ENCODE measurements around the gene YPEL3.
"Not testable (repeated sequence)": the region's sequence is repeated elsewhere in the genome, so short reads cannot be mapped to it uniquely, and the experiment has no call there.

The YPEL3 gene

GRCh38 chr16:30116291-30117207, 20.5 kb upstream of the YPEL3 start:
- DNase-seq (ENCODE audit: low spot score) = no peak

GRCh38 chr16:30115238-30115637, 19.2 kb upstream of the YPEL3 start:
- no peak for DNase-seq (ENCODE audit: low spot score)

DNA sequence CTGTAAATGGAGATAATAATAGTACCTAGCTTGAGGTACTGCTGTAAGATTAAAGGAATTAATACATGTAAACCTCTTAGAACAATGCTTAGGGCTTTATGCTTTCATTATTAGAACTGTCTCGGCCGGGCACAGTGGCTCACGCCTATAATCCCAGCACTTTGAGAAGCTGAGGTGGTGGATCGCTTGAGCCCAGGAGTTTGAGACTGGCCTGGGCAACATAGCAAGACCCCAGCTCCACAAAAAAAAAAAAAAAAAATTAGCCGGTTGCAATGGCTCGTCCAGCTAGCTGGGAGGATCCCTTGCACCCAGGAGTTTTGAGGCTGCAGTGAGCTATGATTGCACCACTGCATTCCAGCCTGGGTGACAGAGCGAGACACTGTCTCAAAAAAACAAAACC, 18.8 kb upstream of the YPEL3 start:
- not testable (repeated sequence) for DNase-seq (ENCODE audit: low spot score)

- DNase-seq (ENCODE audit: low spot score) = no peak
These were observed 18.4 kb upstream of the YPEL3 start for GRCh38 chr16:30114411-30114810.

- DNase-seq (ENCODE audit: low spot score) = no peak
These were observed 17.8 kb upstream of the YPEL3 start for GRCh38 chr16:30113711-30114333.

GRCh38 chr16:30113031-30113710, 17.2 kb upstream of the YPEL3 start, which contains the start of gene GDPD3:
TSS of gene GDPD3 (minus strand) at chr16:30113537. CDS start at chr16:30113478, 59 bp downstream.
- DNase-seq (ENCODE audit: low spot score) = no peak

DNA sequence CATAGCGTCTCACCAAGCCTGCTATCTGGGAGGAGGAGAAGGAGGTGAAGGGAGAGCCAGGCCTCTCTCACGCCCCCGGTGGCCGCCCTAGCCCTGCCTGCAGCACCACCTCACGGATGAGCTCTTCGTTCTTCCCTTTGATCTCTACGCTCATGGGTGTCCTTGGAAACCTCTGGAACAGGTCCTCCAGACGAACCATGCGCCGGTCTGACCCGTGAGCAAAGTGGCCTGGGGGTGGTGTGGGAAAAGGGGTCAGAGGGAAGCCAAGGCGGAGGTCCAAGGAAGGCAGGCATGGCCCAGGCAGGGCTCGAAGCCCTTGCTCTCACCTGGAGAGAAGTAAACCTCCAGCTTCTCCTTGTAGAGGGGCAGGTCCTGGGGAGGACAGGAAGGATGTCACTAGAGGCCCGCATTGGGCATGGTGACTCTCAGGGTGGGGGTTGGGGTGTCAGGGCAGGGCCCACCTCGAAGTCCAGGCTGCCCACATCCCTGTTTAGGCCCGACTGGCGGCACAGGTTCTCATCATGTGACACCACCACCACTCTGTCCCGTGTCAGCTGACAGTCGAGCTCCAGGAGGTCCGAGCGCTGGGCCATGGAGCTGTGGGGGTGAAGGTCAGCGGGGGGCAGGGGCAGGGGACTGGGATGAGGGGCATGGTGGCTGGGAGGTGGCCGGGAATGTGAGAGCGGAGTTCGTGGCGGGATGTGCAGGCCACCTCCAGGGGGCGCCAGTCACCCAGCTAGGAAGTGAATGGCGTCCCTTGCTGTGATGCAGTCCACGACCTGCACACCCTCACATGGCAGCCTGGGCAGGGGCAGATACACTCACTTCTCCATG, 16.4 kb upstream of the YPEL3 start:
- no peak for DNase-seq (ENCODE audit: low spot score)

DNA sequence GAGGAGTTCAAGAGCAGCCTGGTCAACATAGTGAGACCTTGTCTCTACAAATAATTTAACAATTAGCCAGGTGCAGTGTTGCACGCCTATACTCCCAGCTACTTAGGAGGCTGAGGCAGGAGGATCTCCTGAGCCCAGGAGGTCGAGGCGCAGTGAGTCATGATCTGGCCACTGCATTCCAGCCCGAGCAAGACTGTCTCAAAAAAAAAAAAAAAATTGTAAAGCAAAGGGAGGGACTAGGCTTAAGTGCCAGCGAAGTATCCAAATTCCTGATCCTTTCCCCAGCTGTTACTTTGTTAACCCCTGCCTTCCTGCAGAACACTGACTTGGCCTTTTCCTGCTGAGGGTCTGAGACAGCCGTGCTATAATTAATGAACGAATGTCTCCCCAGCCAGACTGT, 14.6 kb upstream of the YPEL3 start:
- no peak for DNase-seq (ENCODE audit: low spot score)

DNA sequence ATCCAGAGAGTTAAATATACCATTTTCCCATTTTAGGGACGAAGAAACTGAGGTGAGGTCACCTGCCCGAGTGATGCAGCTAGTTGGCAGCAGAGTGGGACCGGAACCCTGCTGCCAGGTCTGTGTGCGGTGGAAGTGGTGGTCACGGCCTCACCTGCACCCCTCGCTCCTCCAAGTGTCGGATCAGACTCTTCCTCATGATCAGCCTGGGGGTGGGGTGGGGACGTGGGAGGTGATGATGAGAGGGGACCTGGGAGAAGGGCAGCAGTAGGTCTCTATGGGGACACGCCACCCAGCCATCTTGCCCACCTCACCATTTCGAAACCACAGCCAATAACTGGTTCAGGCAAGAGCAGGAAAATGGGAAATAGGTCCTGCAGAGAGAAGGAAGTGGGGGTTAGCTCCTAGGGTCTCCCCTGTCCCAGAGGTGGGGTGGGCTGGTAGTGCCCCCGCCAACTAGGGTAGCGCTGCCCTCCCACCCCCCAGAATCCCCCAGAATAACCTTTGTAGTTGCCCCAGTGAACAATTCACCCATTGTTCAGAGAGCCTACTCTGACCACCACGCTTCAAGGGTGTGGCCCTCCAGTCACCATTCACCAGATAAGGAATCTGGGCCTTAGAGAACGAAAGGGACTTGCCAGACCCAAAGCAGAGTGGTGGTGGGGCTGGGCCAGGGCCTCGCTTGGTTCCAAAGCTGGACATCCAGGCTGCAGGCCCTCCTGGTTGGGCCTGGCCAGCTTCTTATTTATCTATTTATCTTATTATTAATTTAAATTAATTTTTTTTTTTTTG, 12.2 kb upstream of the YPEL3 start:
- no peak for DNase-seq (ENCODE audit: low spot score)

DNA sequence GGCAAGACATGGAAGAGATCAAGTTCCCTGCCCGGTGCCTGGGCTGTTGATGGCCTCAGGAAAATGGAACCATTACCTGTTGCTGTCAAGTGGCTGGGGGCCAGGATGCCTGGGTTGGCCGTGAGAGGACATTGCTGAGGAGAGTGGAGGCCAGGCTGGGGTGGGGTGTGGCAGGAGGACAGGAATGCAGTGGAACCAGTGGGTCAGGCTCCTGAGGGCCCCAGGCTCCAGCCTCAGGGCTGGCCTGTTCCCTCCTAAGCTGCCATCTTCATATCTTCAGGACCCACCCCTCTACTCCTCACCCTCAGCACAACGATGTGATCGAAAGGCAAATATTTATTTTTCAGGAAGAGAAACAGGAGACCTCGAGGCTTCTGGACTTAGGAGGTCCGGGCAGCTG, 8.5 kb upstream of the YPEL3 start:
- DNase-seq (ENCODE audit: low spot score) = no peak

- no peak for DNase-seq (ENCODE audit: low spot score)
These were observed 8.1 kb upstream of the YPEL3 start for GRCh38 chr16:30104090-30104489.

DNA sequence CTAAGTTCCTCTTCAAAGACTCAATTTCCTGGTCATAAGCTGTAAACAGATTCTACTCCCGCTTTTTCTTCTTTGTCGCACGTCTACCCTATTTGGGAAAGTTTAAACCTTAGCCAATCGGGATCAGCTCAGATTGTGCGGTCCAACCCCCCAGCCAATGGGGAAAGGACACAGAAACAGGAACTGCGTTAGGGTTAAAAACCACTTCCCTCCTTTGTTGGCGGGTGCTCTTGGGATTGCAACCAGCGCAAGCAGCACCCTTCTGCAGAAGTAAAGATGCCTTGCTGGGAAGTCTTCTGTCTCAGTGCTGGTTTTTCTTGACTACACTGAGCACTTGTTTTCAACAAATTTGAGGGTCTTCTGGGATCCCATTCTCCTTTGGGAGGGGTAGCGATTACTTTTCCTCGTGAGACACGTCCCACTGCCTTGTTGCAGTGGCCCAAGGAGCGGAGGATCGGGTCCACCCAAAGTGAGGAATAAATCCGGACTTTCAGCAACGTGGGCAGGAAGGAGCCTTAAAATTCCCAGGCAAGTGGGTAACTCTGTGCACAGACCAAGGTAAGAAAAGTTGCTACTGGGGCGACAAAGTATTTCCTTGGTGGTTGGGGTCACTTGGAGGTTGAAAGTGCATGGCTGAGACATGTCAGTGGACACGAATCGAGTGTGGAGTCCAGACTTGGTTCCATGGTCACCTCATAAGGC, 1.0 kb upstream of the YPEL3 start:
- DNase-seq (ENCODE audit: low spot score) = no peak

GRCh38 chr16:30095166-30096078, 591 bp downstream of the YPEL3 start:
- DNase-seq (ENCODE audit: low spot score) = no peak

- no peak for DNase-seq (ENCODE audit: low spot score)
These were observed 1.4 kb downstream of the YPEL3 start for GRCh38 chr16:30094541-30095165.

GRCh38 chr16:30092373-30093010, 3.5 kb downstream of the YPEL3 start:
- peak; percentile 81 for DNase-seq (ENCODE audit: low spot score)

DNA sequence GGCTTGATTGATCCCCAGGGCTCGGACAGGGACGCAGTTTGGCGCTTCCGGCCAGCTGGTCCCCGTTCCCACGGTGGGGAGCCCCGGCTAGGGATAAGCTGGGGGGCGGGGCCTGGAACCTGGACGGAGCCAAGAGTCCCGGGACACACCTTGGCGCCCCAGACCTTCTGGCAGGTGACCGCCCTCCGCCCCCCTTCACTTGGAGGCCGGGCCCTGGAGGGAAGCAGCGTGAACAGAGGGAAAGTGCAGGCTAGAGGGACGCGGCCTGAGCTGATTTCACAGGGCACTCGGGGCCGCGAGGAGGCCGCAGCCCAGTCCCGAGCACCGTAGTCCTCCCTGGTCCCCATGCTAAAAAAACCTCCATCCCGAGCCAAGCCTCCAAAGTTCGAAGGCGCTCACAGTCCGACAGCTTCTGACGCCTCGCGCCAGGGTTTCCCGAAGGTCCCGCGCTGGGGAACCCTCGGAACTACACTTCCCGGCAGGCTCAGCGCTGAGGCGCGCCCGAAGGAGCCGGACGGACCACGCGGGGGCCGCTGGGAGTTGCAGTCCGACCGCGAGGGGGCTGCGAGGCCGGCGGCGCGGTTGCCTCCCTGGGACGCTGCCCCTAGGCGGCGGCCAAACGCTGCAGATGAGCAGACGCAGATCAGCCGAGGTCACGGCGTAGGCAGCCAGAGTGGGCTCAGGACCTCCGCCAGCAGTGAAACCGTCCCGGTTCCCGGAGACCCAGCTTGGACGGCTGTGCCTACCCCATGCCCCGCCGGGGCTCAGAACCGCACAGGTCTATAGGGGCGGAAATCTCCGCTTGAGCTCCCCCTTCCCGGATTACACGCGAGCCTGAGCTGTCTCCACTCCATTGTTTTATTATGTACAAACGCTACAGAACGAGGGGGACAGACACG, 4.3 kb downstream of the YPEL3 start, which contains the start of gene TBX6:
TBX6 (minus strand) TSS at position 451 of the 899 bp plus-strand sequence. CDS start 731 bp downstream, outside the sequence.
- peak; percentile 91 for DNase-seq (ENCODE audit: low spot score)
